ENCODE measurements around the gene SS18.

Gene SS18

DNA sequence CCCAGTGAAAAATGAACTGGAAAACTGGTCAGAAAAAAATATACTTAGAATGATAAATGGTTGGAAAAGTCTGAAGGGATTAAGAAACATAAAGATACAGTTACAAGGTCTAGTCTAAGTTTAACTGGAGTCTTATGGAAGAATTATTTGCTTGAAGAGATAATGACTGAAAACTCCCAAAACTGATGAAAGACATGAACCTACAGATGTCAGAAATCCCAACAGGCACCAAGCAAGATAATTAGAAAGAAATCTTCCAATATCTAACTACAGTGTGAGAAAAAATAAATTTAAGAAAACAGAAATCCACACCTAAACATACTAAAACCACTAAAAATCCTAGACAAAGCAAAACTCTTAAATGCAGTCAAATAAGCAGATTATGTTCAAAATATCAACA, 19.4 kb downstream of the SS18 start:
- no peak for DNase-seq

DNA sequence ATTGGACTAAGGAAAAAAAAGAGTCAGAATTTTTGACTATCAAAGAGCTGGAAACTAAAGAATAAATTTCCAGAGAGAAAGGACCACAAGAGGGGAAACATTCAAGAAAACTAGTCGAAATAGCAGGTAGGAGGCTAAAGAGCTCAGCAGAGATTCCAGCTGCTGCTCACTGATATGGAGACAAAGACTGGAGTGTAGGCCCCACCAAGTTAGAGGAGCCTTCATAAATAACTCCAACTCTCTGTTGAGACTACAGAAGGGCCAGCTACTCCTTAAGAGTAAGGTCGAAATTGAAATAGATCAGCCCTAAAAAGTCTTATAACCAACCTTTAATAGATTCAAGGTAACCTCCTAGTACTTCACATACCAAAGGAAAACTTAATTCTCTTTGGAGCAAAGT, 31.1 kb downstream of the SS18 start:
- no peak for DNase-seq

DNA sequence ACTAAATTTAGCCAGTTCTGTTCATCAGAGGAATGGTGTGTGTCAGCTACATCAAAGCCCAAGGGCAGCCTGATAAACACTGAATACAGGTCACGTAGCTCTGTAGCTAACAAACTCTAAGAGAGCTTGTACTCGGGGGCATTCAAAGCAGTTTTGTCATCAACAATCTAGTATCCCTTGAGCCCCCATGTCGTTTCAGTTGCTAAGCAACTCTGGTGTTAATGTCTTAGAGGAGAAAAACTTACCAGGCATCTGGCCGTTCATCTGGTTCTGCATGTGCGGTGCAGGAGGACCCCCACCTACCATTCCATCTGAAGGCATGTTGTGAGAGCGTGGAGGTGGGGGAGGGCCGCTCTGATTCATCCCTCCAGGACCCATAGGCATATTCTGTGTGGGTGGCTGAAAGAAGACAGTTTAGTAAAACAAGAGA, 33.1 kb downstream of the SS18 start:
- no peak for DNase-seq

DNA sequence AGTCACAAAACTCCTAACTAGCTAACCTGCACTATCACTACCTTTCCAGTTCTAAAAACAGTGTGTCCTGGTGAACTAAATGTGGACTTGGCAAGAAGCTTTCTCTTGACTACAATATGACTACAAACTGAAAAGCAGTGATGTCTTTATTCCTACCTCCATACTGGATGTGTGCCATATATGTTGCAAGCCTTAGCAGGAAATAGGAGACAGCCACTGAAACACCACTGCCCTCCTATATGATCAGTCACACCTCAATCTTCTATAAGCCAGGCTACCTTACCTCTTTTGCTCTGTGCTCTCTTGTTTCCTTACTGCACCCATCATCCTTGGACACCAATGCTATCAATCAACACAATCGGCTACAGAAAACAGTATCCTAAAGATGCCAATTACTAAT, 34.1 kb downstream of the SS18 start:
- no peak for DNase-seq

DNA sequence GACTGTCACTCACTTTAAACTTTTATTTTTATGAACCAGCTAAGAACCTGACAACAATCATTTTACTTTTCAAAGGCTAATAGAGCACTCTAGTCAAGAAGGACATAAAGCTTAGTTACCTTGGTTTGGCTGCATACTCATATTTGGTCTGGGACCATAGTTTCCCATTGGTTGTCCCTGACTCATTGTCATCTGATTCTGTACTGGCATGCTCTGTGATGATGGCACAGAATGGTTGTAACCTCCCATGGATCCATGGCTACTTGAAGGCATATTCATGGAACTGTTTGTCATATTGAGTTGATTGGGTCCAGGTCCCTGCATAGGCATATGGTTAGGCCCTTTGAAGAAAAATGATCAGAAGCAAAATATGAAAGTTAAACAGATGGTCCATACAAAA, 37.9 kb downstream of the SS18 start:
- DNase-seq, result no peak

DNA sequence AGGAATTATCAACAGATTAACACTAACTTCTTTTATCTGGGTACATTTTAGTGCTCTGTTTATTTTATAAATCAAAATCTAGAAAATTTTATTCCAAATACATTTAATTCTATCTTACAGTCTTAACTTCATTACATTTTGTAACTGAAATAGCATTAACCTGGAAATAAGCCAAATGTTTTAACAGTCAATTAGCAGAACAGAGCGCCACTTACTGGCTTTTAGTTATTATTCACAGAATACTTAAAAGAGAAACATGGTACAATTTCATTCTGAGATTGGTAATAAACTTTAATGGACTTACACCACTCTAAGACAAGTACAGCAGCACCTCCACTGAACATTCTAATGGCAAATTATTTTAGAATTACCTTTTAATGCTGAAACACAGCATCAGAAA, 38.6 kb downstream of the SS18 start:
- DNase-seq, result no peak

DNA sequence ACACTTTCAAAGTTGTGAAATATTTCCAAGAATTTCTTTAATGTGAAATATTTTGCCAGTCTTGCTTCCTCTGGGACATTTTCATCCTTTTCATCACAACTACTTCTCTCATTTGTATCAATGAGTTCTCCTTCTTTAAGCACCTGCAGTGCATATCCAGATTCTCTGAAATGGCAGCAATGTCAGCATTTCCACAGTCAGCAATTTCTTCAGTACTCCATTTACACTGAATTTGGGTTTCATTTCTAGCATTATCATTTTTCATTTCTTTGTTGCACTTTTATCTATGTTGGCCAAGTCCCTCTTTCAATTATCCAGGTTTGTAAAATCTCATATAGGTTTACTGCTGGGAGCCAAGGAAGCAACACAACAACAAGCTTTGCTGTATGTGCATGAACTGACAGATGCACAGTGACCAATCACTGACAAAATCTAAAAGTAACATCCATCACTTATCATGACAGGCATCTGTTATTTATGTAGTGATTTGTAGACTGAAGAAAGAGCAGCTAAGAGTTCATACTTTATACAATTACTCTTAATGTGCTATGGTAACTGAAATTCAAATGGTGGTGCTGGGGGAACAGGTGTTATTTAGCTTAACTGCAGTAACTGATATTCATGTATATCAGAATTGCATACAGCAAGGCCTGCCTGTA, 43.9 kb downstream of the SS18 start:
- no peak for DNase-seq

DNA sequence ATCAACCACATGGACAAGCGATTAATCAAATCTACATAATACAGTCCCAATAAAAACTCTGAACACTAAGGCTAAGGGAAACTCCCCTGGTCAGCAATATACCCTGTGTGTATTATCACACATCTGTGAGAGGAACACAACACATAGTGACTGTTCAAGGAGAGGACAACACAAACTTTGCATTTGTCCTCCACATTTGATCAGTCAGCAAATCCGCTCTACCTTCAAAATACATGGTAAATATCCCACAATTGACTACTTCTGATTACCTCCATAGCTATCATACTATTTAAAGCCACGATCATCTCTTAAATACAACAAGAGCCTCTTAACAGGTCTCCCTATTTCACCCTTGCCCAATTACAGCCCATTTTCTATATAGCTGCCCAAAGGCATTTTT, 45.6 kb downstream of the SS18 start:
- DNase-seq, result no peak

DNA sequence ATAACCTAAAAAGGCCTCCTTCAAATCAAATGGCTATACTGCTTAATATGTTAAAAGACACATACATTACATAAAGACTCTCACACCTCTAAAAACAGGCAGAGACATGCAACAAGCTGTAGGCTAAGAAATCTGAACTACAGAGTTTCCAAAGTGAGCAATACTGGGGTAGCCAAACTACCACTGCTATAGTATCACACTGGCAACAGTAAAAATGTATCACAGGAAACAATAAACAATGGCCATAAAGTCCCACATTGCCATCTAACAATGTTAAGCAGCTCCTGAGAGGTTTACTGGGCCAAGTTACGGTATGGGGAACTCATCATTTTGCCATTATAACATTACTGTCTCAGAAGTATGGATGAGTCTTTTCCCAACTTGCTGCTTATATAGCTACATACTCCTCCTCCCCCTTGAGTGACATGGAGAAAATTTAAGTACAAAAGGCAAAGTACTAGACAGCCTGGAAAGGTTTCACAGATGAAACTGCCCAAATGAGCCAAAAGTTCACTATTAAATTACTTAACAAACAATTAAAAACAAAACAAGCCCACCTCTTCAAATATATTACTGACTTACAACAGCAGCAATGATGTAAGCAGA, 50.3 kb downstream of the SS18 start:
- no peak for DNase-seq

DNA sequence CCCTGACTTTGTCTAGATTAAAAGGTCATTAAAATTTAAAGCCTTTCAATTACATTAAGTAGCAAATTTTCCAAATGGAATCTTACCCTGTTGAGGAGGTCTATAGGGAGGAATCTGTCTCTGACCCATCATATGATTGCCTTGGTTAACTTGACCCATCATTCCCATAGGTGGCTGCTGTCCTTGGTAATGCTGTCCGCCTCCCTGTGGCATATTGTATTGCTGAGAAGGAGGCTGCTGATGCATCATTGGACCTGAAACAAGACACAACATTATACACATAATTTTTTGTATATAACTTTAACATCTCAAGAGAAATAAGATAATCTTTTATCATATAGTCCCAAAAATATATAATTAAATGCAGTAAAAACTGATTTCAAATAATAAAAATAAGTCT, 51.2 kb downstream of the SS18 start:
- no peak for DNase-seq

DNA sequence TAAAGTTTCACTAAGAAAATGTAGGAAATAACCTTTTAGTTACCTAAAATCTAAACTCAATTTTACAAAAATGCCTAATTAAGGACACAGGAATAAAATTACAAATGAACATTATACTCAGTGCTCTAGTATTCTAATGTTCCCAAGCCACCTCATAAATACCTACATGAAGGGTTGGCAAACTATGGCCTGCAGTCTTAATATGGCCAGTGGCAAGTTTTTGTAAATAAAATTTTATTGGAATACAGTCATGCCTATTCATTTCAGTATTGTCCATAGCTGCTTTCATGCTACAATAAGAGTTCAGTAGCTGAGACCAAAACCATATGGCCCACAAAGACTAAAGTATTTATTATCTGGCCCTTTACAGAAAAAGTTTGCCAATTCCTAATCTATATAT, 53.8 kb downstream of the SS18 start:
- no peak for DNase-seq

DNA sequence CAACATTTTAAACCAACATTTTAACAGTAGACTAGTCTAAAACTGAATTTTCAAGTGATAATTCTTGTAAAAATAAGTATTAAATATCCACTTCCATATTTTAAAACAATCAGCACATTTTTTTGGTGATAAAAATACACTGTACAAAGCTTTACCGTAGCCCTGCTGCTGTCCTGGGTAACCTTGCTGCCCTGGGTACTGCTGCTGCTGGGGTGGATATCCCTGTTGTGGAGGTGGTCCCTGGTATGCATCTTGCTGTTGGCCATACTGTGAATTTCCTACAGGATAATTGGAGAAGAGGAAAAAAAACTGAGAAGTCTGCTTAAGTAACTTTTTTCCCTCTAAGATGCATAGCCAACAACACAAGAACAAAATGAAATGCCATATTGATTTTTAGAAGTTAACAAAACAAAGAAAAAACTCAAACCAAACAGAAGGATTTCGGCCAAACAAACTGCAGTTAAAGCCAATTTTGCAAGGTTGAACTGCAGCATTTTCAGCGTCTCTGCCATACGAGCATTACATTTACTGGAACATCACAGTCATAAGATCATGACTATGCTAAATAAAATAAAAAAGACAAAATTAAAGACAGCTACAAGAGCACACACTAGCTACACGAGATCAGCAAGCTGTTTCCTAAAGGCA, 55.4 kb downstream of the SS18 start:
- no peak for DNase-seq

DNA sequence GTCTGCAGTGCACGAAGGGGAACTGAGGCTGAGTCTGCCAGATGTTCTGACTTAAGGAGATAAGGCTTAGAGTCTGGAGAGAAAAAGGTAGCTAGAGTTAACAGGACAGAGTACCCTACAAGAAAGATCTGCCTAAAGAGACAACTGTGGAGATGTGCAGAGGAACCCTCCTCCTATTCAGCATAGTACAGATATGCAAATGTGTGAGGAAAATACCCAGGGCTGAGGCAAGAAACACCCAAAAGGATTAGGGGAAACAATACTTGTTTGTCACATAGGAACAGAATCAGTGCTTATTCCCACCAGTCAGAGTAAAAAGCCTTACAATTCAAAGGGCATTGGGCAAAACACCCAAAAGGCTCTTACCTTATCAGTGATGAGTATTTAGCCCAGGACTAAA, 67.8 kb downstream of the SS18 start:
- no peak for DNase-seq

DNA sequence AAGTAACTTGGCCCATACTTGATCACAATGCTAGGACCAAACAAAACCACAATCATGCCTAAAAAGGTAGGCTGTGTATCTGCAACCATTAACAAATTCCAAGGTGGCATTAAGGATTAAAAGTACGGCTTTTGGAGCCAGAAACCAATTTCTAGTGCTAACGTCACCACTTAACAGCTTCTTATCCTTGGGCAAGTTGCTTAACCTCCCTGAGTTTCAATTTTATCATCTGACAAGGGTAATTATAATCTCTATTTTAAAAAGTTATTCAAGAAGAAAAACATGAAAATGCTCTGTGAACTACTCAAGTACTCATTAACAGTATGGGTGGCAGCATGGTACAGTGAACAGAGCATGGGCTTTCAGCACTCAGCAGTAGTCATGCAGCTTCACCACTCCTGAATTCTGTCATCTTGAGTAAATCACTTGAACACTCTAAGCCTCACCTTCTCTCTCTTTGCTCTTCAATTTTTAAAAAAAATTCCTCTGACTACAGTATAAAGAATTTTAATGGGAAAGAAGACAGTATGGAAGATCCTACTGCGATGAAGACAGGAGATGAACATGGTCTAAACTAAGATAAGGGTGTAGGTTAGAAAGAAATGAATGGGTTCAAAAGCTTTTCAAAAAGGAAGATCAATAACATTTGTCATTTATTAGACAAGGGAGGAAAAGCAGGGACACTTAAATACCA, 69.2 kb downstream of the SS18 start:
- no peak for DNase-seq

DNA sequence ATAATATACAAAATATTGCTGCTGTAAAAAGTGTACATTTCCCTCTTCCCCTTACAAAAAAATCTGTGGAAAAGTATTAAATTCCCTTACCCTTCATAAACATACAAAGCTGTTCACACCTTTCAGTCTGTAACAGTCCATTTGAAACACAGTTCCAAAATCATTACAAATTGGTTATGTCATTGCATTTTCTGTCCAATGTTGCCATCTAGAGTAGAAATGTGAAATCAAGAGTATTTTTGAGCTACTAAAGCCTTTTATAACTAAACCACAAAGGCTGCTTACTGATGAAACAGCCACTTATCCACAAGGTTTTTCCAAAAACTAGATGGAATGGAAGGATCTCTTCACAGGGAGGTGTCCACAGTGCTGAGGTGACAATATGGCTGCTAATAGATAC, 72.5 kb downstream of the SS18 start:
- DNase-seq, result no peak

DNA sequence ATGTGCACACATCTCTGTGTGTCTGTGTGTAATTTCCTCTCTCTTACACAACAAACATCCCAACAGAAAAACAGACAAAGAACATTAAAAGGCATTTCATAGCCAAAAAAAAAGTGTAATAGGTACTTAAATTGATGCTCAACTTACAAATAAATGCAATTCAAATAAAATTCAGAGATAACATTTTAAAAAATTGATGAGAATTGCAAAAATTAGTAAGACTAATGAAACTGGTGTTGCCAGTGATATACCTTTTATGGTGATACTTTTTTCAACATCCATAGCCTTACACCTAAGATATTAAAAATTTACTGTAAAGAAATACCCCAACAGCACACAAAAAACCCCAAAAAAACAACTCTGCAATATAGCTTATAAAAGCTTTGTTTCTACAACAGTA, 76.0 kb downstream of the SS18 start:
- no peak for DNase-seq

DNA sequence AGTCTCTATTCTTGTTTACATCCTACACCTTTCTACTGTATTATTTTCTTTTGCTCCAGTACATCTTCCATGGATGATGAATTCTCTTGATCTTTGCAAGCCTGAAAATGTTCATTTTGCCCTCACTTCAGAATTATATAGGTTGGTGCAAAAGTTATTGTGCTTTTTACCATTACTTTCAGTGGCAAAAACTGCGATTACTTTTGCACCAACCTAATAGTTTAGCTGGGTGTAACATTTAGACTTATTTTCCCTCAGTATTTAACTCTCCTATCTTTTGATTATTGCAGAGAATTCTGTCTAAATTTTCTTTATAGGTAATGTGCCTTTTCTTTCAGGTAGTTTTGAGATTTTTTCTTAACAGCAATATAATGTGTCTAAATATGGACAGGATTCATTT, 81.8 kb downstream of the SS18 start:
- no peak for DNase-seq

DNA sequence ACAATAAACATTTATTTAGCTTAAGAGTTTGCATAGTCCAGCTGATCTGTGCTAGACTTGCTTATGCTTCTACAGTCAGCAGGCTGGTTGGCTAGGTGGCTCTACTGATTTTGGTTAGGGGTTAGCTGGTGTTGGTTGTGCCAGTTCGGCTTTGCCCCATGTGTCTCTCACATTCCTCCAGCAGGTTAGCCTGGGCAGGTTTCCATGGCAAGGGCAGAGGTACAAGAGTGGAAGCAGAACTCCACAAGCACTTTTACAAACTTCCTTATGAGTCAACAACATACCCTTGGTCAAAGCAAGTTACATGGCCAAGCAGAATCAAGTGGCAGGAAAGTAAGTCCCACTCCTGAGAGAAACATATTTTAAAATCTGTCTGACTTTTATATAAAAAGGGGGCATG, 82.3 kb downstream of the SS18 start:
- no peak for DNase-seq

DNA sequence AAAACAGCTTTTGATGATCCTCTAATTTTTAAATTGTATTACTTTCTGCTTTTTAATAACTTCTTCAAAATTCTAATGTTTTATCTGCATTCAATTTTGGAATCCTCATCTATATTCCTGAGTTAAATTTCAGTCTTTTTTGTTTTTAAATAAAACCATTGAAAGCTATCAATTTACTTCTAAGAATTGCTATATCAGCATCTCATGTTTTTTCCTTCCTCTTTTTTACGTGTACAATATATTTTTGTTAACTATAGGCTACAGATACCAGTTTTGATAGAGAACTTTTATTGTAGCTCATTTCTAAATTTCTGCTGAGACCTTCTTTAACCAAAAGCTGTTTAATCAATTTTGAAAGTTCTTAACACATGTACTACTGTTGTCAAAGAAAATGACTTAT, 84.5 kb downstream of the SS18 start:
- no peak for DNase-seq

DNA sequence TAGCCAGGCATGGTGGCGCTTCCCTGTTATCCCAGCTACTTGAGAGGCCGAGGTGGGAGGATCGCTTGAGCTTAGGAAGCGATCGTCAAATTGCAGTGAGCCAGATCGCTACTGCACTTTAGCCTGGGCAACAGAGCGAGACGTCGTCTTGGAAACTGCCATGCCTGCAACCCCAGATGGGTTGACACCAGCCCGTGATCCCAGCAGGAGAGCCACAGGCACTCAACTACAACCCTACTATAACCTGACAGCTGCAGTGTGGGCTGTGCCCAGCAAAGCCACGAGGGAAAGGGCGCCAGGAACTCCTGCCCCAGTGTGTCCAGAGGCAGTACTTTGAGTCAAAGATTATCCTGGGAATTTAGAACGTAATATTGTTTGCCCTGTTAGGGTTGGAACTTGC, 85.6 kb downstream of the SS18 start:
- no peak for DNase-seq

DNA sequence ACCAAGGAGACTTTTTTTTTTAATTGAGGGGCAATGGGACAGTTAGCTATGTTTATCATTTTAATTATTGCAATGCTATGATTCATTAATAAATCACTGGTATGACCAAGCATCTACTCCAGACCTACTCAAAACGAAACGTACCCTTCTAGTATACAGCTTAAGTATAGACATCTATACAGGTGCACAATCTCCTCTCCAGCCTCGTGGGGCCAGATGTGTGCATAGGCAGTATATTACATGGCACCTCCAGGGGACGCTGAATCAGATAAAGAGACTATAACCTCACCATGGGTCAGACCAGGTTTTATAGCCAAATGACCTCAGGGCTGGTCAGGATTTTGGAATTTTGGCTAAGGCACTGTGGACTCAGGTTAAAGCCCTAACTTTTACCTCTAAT, 86.6 kb downstream of the SS18 start:
- DNase-seq, result no peak

DNA sequence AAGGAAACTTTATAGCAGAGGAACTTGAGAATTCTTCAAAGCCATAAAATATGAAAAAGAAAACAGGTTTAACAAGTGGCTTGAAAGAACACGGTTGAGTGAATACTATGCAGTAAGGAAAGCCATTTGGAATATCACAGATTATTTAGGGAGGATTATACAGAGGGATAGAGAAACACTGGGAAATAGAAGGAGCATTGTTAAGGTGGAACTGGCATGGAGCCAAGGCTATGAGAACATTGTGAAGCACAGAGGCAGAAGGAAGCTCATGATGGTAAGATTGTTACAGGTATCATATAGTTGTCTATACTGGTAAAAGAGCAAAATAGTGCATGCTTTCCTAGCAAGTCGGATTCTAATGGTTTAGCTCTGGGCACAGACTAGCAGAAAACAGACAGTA, 87.1 kb downstream of the SS18 start:
- no peak for DNase-seq

DNA sequence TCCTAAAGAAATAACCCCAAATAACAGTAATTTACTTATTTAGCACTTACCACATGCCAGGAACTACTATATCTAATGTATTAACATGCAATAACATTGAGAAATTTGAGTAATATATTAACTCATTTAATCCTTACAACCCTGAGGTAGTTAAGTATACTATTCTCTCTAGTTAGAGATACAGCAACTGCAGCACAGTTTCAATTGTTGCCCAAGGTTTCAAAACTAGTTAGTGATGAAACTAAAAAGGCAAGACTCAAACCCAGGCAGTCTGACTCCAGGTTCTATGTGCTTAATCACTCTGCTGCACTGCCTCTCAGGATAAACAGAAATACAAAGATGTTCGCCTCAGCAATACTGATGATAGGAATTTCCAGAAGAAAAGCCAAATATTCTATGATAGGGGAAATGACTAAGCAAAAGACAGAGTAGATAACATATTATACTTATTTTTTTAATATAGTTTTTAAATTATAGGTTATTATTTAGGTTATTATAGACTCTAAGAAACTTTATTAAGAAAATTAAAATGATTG, 88.0 kb downstream of the SS18 start:
- DNase-seq, result no peak

DNA sequence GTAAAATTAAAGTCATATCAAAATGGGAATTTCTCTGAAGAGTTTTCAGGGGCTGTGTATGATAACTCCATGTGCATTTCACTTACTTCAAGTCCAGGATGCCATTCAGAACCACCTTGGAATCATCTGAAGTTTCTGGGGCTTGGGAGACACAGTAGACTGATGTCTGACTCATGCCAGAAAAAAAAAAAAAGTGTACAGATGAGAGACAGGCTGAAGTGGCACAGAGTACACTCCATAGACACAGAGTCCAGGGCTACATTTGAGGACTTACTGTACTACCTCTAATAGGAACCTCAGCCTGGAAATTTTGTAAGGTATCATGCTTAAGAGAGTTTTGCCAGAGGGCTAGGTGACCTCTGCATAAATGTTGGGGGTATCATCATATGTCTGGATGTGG, 92.0 kb downstream of the SS18 start:
- no peak for DNase-seq

Measured in activated CD4-positive, alpha-beta T cell treated with anti-CD3 and anti-CD28 coated beads, Interleukin-2, amount 50 U/mL, for 16 hours (primary cell).